Endodermal cell (in vitro differentiated cells): ENCODE measurements around the gene GLYAT. TPM values are rescaled to one million over a fixed set of nuclear protein-coding genes. Genes with fewer than 3 reads are reported as not detected.

Experiments
- DNase-seq: peaks from one replicate; pipeline ENCODE4 v3.0.0-alpha.2; 2017
- H3K27ac ChIP-seq: 2 replicates; pipeline ENCODE4 v1.5.1; 2013; ENCODE audit warnings: mild to moderate bottlenecking, low read depth, low read length, moderate library complexity
- H3K27me3 ChIP-seq: 2 replicates; pipeline ENCODE4 v1.6.1; 2013; ENCODE audit warnings: mild to moderate bottlenecking, low read length, moderate library complexity; ENCODE audit not compliant: insufficient read depth, control insufficient read depth, poor library complexity, severe bottlenecking
- H3K36me3 ChIP-seq: 2 replicates; pipeline ENCODE4 v1.7.0; 2013; ENCODE audit warnings: mild to moderate bottlenecking, low read length, moderate library complexity; ENCODE audit not compliant: control insufficient read depth, insufficient read depth
- H3K4me1 ChIP-seq: one replicate; pipeline ENCODE4 v1.7.0; 2013; ENCODE audit warnings: low read length; ENCODE audit not compliant: control insufficient read depth, insufficient read depth
- H3K4me3 ChIP-seq: 2 replicates; pipeline ENCODE4 v1.5.1; 2013; ENCODE audit warnings: mild to moderate bottlenecking, low read length, moderate library complexity
- H3K9ac ChIP-seq: 2 replicates; pipeline ENCODE4 v1.6.1; 2013; ENCODE audit warnings: mild to moderate bottlenecking, low read length, moderate library complexity; ENCODE audit not compliant: poor library complexity, severe bottlenecking; ENCODE audit errors: extremely low read depth
- H3K9me3 ChIP-seq: 2 replicates; pipeline ENCODE4 v1.6.1; 2013; ENCODE audit warnings: mild to moderate bottlenecking, low read length, moderate library complexity; ENCODE audit not compliant: control insufficient read depth
- H3K27ac Mint-ChIP-seq: 2 replicates; pipeline ENCODE4 v1.8.0; 2020; ENCODE audit warnings: mixed read lengths
- H3K27me3 Mint-ChIP-seq: 2 replicates; pipeline ENCODE4 v1.8.0; 2021; ENCODE audit warnings: mild to moderate bottlenecking, mixed read lengths; ENCODE audit not compliant: insufficient read depth
- H3K36me3 Mint-ChIP-seq: 2 replicates; pipeline ENCODE4 v1.8.0; 2020; ENCODE audit warnings: low read depth, mixed read lengths
- H3K4me1 Mint-ChIP-seq: 2 replicates; pipeline ENCODE4 v1.8.0; 2020; ENCODE audit warnings: mixed read lengths
- H3K4me3 Mint-ChIP-seq: 2 replicates; pipeline ENCODE4 v1.8.0; 2020; ENCODE audit warnings: mild to moderate bottlenecking, moderate library complexity, mixed read lengths
- H3K9me3 Mint-ChIP-seq: 2 replicates; pipeline ENCODE4 v1.8.0; 2020; ENCODE audit warnings: mild to moderate bottlenecking, mixed read lengths
- CTCF ChIP-seq: fragments of 200-600 bp; sonication (generic); conservative IDR thresholded peaks from 2 replicates; pipeline ENCODE4 v1.5.0; 2021; ENCODE audit warnings: antibody characterized with exemption, mild to moderate bottlenecking
- WGBS, 2 experiments: methylation state at CpG; one replicate each; pipeline versions ENCODE4 v1.1.5 to v1.1.7; 2013; ENCODE audit warnings: missing lambda C conversion rate in 2 of 2, mixed read lengths in 1 of 2; ENCODE audit not compliant: insufficient coverage in 1 of 2, insufficient read length in 1 of 2; 5-methylcytosine and 5-hydroxymethylcytosine counted together
- total RNA-seq, 2 donors: library from RNA; stranded (reverse); fragmentation: NEBNext Ultra II Directional in 1 of 2; extraction: Animal tissue kit (Norgen Biotek cat#: 25700) in 1 of 2; gene quantifications; 2 replicates in 1 of 2; 3 replicates in 1 of 2; pipeline ENCODE4 v1.2.1, GENCODE V29; 2021

Gene GLYAT
- total RNA-seq, 2 donors from 2014 or later = not detected

GRCh38 chr11:58726737-58727414, 4.9 kb downstream of the GLYAT start:
- peaks cover 79% of the 10 kb centered on the region for H3K9me3 Mint-ChIP-seq
- TF ChIP-seq CTCF = no peak

GRCh38 chr11:58719406-58720117, 12.2 kb downstream of the GLYAT start:
- 69% methylated on average over 2 of the region's 2 CpGs; no CpG with 5 or more reads in 1 of the 2 experiments for WGBS, 2 experiments
- Mint-ChIP-seq H3K27me3 (no peaks in the 10 kb centered on the region), H3K4me1 (no peaks in the 10 kb centered on the region), H3K9me3 (peaks cover 52% of the 10 kb centered on the region), H3K36me3 (no peaks in the 10 kb centered on the region), H3K27ac (no peak overlapping the region), H3K4me3 (no peak overlapping the region)
- H3K9ac ChIP-seq = no peak overlapping the region
- H3K36me3 ChIP-seq = no peaks in the 10 kb centered on the region
- H3K4me1 ChIP-seq = no peaks in the 10 kb centered on the region
- H3K27me3 ChIP-seq = no peaks in the 10 kb centered on the region
- DNase-seq = no peak
- H3K27ac ChIP-seq = no peak overlapping the region
- peaks cover 74% of the 10 kb centered on the region for H3K9me3 ChIP-seq
- H3K4me3 ChIP-seq = no peak overlapping the region
- no peak for TF ChIP-seq CTCF

More at GRCh38 chr11:58726737-58727414, 4.9 kb downstream of the GLYAT start:
- no peak for DNase-seq
- no peak overlapping the region for H3K4me3 Mint-ChIP-seq
- Histone ChIP-seq H3K27me3 (no peaks in the 10 kb centered on the region), H3K4me3 (no peak overlapping the region), H3K9me3 (peaks cover 54% of the 10 kb centered on the region), H3K36me3 (no peaks in the 10 kb centered on the region), H3K27ac (no peak overlapping the region), H3K9ac (no peak overlapping the region), H3K4me1 (no peaks in the 10 kb centered on the region)
- 59% methylated on average over 2 of the region's 2 CpGs; no CpG with 5 or more reads in 1 of the 2 experiments for WGBS, 2 experiments
- no peaks in the 10 kb centered on the region for H3K4me1 Mint-ChIP-seq
- H3K27me3 Mint-ChIP-seq = no peaks in the 10 kb centered on the region
- no peak overlapping the region for H3K27ac Mint-ChIP-seq
- no peaks in the 10 kb centered on the region for H3K36me3 Mint-ChIP-seq

GRCh38 chr11:58712531-58712930, 19.2 kb downstream of the GLYAT start:
- Histone ChIP-seq H3K9ac (no peak overlapping the region), H3K27ac (no peak overlapping the region), H3K4me3 (no peak overlapping the region), H3K36me3 (no peaks in the 10 kb centered on the region), H3K4me1 (no peaks in the 10 kb centered on the region), H3K27me3 (no peaks in the 10 kb centered on the region), H3K9me3 (peaks cover 33% of the 10 kb centered on the region)
- no peak for DNase-seq
- Mint-ChIP-seq H3K27ac (no peak overlapping the region), H3K4me1 (no peaks in the 10 kb centered on the region), H3K4me3 (no peak overlapping the region), H3K9me3 (peaks cover 71% of the 10 kb centered on the region), H3K36me3 (no peaks in the 10 kb centered on the region), H3K27me3 (no peaks in the 10 kb centered on the region)
- TF ChIP-seq CTCF = no peak
- 7% methylated on average over 1 of the region's 1 CpG; no CpG with 5 or more reads in 1 of the 2 experiments for WGBS, 2 experiments
